Pulmonary artery endothelial cell (primary cell): Measurements from ENCODE around the gene DTX3L. TPM values are rescaled to one million over a fixed set of nuclear protein-coding genes. Genes with fewer than 3 reads are reported as not detected.
A peak's percentile ranks its signal among the peaks of the same experiment; 100 is the strongest.
"Not testable (repeated sequence)": the region's sequence is repeated elsewhere in the genome, so short reads cannot be mapped to it uniquely, and the experiment has no call there.

ENCODE experiments used
- DNase-seq: peaks from one replicate; pipeline ENCODE4 v3.0.0-alpha.2; 2011; ENCODE audit warnings: low read depth, low spot score
- total RNA-seq: library from RNA; depleted of rRNA; stranded (reverse); fragments of >200 nt; gene quantifications from 2 replicates; pipeline ENCODE4 v1.2.3, GENCODE V29; 2014

The DTX3L gene
- total RNA-seq, 1 donor from 2014 or later = 13.1 TPM

- DNase-seq = peak; percentile 22
These were observed 3.5 kb upstream of the DTX3L start for GRCh38 chr3:122560680-122561079.

- DNase-seq = no peak
These were observed 1.0 kb upstream of the DTX3L start for GRCh38 chr3:122562923-122563716.

GRCh38 chr3:122563717-122564025, 467 bp upstream of the DTX3L start:
- no peak for DNase-seq

- DNase-seq = not testable (repeated sequence)
These were observed 4.0 kb downstream of the DTX3L start for GRCh38 chr3:122568131-122568530.

GRCh38 chr3:122568755-122569154, 4.6 kb downstream of the DTX3L start:
- DNase-seq = no peak

GRCh38 chr3:122572940-122573412, 8.8 kb downstream of the DTX3L start:
- peak; percentile 7 for DNase-seq

- no peak for DNase-seq
These were observed 12.2 kb downstream of the DTX3L start for GRCh38 chr3:122576174-122576940.

- DNase-seq = no peak
These were observed 13.4 kb downstream of the DTX3L start, which contains the start of gene PARP15 for GRCh38 chr3:122577409-122578031. PARP15 (plus strand) TSS chr3:122577650; CDS start chr3:122577668, 18 bp downstream.

- no peak for DNase-seq
These were observed 14.1 kb downstream of the DTX3L start for GRCh38 chr3:122578069-122578740.

- DNase-seq = no peak
These were observed 16.3 kb downstream of the DTX3L start for GRCh38 chr3:122580470-122580869.

GRCh38 chr3:122581622-122582021, 17.5 kb downstream of the DTX3L start:
- no peak for DNase-seq

GRCh38 chr3:122582390-122582789, 18.3 kb downstream of the DTX3L start:
- DNase-seq = no peak

GRCh38 chr3:122586098-122586497, 22.0 kb downstream of the DTX3L start:
- no peak for DNase-seq

GRCh38 chr3:122586773-122587485, 22.8 kb downstream of the DTX3L start:
- DNase-seq = no peak

GRCh38 chr3:122587572-122587971, 23.4 kb downstream of the DTX3L start:
- no peak for DNase-seq

GRCh38 chr3:122589297-122589696, 25.2 kb downstream of the DTX3L start:
- DNase-seq = no peak

- no peak for DNase-seq
These were observed 26.5 kb downstream of the DTX3L start for GRCh38 chr3:122590610-122591009.

- DNase-seq = no peak
These were observed 29.9 kb downstream of the DTX3L start for GRCh38 chr3:122594025-122594424.

GRCh38 chr3:122598151-122598550, 34.0 kb downstream of the DTX3L start:
- no peak for DNase-seq

GRCh38 chr3:122598556-122598955, 34.4 kb downstream of the DTX3L start:
- DNase-seq = no peak
